ENCODE measurements around the gene CAMTA1. TPM values are rescaled to one million over a fixed set of nuclear protein-coding genes. Genes with fewer than 3 reads are reported as not detected.

Gene CAMTA1
- total and polyA plus RNA-seq, 4 donors = 48.1 to 140 (median 52.3) TPM

GRCh38 chr1:7474786-7475502, 689.7 kb downstream of the CAMTA1 start:
- peaks cover 0 to under 1% (median 0%) of the 10 kb centered on the region in 4 donors for H3K9me3 ChIP-seq (ENCODE audit: control insufficient read depth in 4 of 4, insufficient read depth in 3 of 4, low read length in 3 of 4)
- H3K9ac ChIP-seq (ENCODE audit: insufficient read depth in 1 of 2, low read length in 2 of 2) = no peak overlapping the region
- H3K27ac ChIP-seq (ENCODE audit: low read depth in 1 of 2, low read length in 1 of 2) = no peak overlapping the region
- no peak overlapping the region for H3K4me3 ChIP-seq
- H3K27me3 ChIP-seq (ENCODE audit: control insufficient read depth in 3 of 3, insufficient read depth in 3 of 3, low read length in 2 of 3) = peaks cover 0 to 3% (median 0%) of the 10 kb centered on the region in 3 donors
- H3K4me1 ChIP-seq (ENCODE audit: control insufficient read depth in 5 of 5, insufficient read depth in 5 of 5, low read length in 5 of 5) = peaks cover 0 to 61% (median 30%) of the 10 kb centered on the region in 5 donors
- 90 to 92% methylated on average over 13 of the region's 13 CpGs for WGBS, 2 donors
- no peak for ATAC-seq (ENCODE audit: insufficient read depth, low FRiP score)
- DNase-seq = no peak
- H3K36me3 ChIP-seq (ENCODE audit: control insufficient read depth in 4 of 4, insufficient read depth in 4 of 4, low read length in 4 of 4) = no peaks in the 10 kb centered on the region
- TF ChIP-seq, protein P1, sequence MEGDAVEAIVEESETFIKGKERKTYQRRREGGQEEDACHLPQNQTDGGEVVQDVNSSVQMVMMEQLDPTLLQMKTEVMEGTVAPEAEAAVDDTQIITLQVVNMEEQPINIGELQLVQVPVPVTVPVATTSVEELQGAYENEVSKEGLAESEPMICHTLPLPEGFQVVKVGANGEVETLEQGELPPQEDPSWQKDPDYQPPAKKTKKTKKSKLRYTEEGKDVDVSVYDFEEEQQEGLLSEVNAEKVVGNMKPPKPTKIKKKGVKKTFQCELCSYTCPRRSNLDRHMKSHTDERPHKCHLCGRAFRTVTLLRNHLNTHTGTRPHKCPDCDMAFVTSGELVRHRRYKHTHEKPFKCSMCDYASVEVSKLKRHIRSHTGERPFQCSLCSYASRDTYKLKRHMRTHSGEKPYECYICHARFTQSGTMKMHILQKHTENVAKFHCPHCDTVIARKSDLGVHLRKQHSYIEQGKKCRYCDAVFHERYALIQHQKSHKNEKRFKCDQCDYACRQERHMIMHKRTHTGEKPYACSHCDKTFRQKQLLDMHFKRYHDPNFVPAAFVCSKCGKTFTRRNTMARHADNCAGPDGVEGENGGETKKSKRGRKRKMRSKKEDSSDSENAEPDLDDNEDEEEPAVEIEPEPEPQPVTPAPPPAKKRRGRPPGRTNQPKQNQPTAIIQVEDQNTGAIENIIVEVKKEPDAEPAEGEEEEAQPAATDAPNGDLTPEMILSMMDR (IDR thresholded peaks at IDR 0.05; ENCODE audit: control extremely low read depth, extremely low read depth) = no peak

GRCh38 chr1:7475691-7476090, 690.4 kb downstream of the CAMTA1 start:
- ATAC-seq (ENCODE audit: insufficient read depth, low FRiP score) (no peak), DNase-seq (no peak)
- Histone ChIP-seq H3K9me3 (ENCODE audit: control insufficient read depth in 4 of 4, insufficient read depth in 3 of 4, low read length in 3 of 4) (peaks cover 0 to 3% (median 0%) of the 10 kb centered on the region in 4 donors), H3K4me1 (ENCODE audit: control insufficient read depth in 5 of 5, insufficient read depth in 5 of 5, low read length in 5 of 5) (peaks cover 0 to 58% (median 30%) of the 10 kb centered on the region in 5 donors), H3K36me3 (ENCODE audit: control insufficient read depth in 4 of 4, insufficient read depth in 4 of 4, low read length in 4 of 4) (no peaks in the 10 kb centered on the region), H3K4me3 (no peak overlapping the region), H3K9ac (ENCODE audit: insufficient read depth in 1 of 2, low read length in 2 of 2) (no peak overlapping the region), H3K27ac (ENCODE audit: low read depth in 1 of 2, low read length in 1 of 2) (no peak overlapping the region), H3K27me3 (ENCODE audit: control insufficient read depth in 3 of 3, insufficient read depth in 3 of 3, low read length in 2 of 3) (peaks cover 0 to 7% (median 0%) of the 10 kb centered on the region in 3 donors)
- WGBS, 2 donors = 91% methylated on average over 5 of the region's 5 CpGs
- TF ChIP-seq, protein P1 (IDR thresholded peaks at IDR 0.05; ENCODE audit: control extremely low read depth, extremely low read depth) = no peak

GRCh38 chr1:7476402-7476801, 691.1 kb downstream of the CAMTA1 start:
- 97 to 100% methylated on average over 2 of the region's 2 CpGs for WGBS, 2 donors
- peaks cover 0 to 51% (median 23%) of the 10 kb centered on the region in 5 donors for H3K4me1 ChIP-seq (ENCODE audit: control insufficient read depth in 5 of 5, insufficient read depth in 5 of 5, low read length in 5 of 5)
- TF ChIP-seq, protein P1 (IDR thresholded peaks at IDR 0.05; ENCODE audit: control extremely low read depth, extremely low read depth) = no peak
- no peak overlapping the region for H3K9ac ChIP-seq (ENCODE audit: insufficient read depth in 1 of 2, low read length in 2 of 2)
- H3K9me3 ChIP-seq (ENCODE audit: control insufficient read depth in 4 of 4, insufficient read depth in 3 of 4, low read length in 3 of 4) = peaks cover 0 to 3% (median 0%) of the 10 kb centered on the region in 4 donors
- H3K27ac ChIP-seq (ENCODE audit: low read depth in 1 of 2, low read length in 1 of 2) = no peak overlapping the region
- ATAC-seq (ENCODE audit: insufficient read depth, low FRiP score) (no peak), DNase-seq (no peak)
- no peaks in the 10 kb centered on the region for H3K36me3 ChIP-seq (ENCODE audit: control insufficient read depth in 4 of 4, insufficient read depth in 4 of 4, low read length in 4 of 4)
- peaks cover 0 to 7% (median 0%) of the 10 kb centered on the region in 3 donors for H3K27me3 ChIP-seq (ENCODE audit: control insufficient read depth in 3 of 3, insufficient read depth in 3 of 3, low read length in 2 of 3)
- no peak overlapping the region for H3K4me3 ChIP-seq

Measured in lung (tissue), 12 donors.